ENCODE measurements around the gene PARP3. TPM values are rescaled to one million over a fixed set of nuclear protein-coding genes. Genes with fewer than 3 reads are reported as not detected.

PARP3 gene

Small RNA genes lying within 50 kb of the gene (small RNA-seq; reads per million reads assigned to genes)
- gene AC115284.1 (ENCODE audit: insufficient read depth) = not detected
